GM23338 (cell line): ENCODE measurements around the gene ASB1. TPM values are rescaled to one million over a fixed set of nuclear protein-coding genes. Genes with fewer than 3 reads are reported as not detected.

ENCODE experiments used
- ATAC-seq: fragments of 200-7000 bp; cut with Tn5 transposase; 3 replicates; pipeline ENCODE4 v1.9.1; 2020
- DNase-seq: peaks from one replicate; pipeline ENCODE4 v3.0.0-alpha.2; 2015; ENCODE audit warnings: low spot score
- H2AFZ ChIP-seq: fragments of 200-600 bp; sonication (generic); 2 replicates; pipeline ENCODE4 v1.8.0; 2016; ENCODE audit warnings: antibody characterized with exemption, mild to moderate bottlenecking, moderate library complexity
- H3F3A ChIP-seq: fragments of 200-600 bp; sonication (generic); replicated peaks from 2 replicates; pipeline ENCODE4 v1.8.0; 2017; ENCODE audit warnings: antibody characterized with exemption, mixed run types, low read depth
- H3K27ac ChIP-seq: fragments of 200-600 bp; sonication (generic); 2 replicates; pipeline ENCODE4 v1.6.1; 2016; ENCODE audit warnings: low read depth
- H3K27me3 ChIP-seq: fragments of 200-600 bp; sonication (generic); 2 replicates; pipeline ENCODE4 v1.8.0; 2016; ENCODE audit warnings: mild to moderate bottlenecking, mixed run types, moderate library complexity; ENCODE audit not compliant: insufficient read depth
- H3K36me3 ChIP-seq: fragments of 200-600 bp; sonication (generic); 2 replicates; pipeline ENCODE4 v1.8.0; 2016; ENCODE audit warnings: mild to moderate bottlenecking; ENCODE audit not compliant: insufficient read depth
- H3K4me1 ChIP-seq: fragments of 200-600 bp; sonication (generic); 2 replicates; pipeline ENCODE4 v1.8.0; 2016; ENCODE audit warnings: mild to moderate bottlenecking, moderate library complexity; ENCODE audit not compliant: insufficient read depth
- H3K4me2 ChIP-seq: fragments of 200-600 bp; sonication (generic); 2 replicates; pipeline ENCODE4 v1.7.1; 2017; ENCODE audit warnings: mixed run types
- H3K4me3 ChIP-seq: fragments of 200-600 bp; sonication (generic); 2 replicates; pipeline ENCODE4 v1.6.1; 2016; ENCODE audit warnings: mixed run types
- H3K79me2 ChIP-seq: fragments of 200-600 bp; sonication (generic); replicated peaks from 2 replicates; pipeline ENCODE4 v1.8.0; 2017; ENCODE audit warnings: mild to moderate bottlenecking; ENCODE audit not compliant: insufficient read depth
- H3K9me2 ChIP-seq: fragments of 200-600 bp; sonication (generic); 2 replicates; pipeline ENCODE4 v1.8.0; 2017; ENCODE audit not compliant: insufficient read depth
- H4K20me1 ChIP-seq: fragments of 200-600 bp; sonication (generic); replicated peaks from 2 replicates; pipeline ENCODE4 v1.8.0; 2017; ENCODE audit warnings: mild to moderate bottlenecking; ENCODE audit not compliant: insufficient read depth
- H3K27ac Mint-ChIP-seq: 2 replicates; pipeline ENCODE4 v1.8.0; 2020; ENCODE audit warnings: inconsistent platforms, mild to moderate bottlenecking, moderate library complexity, mixed read lengths
- H3K27me3 Mint-ChIP-seq: 3 replicates; pipeline ENCODE4 v1.8.0; 2022; ENCODE audit warnings: low read depth, mild to moderate bottlenecking, moderate library complexity, mixed read lengths, inconsistent platforms; ENCODE audit not compliant: insufficient read depth, poor library complexity
- H3K36me3 Mint-ChIP-seq: 3 replicates; pipeline ENCODE4 v1.8.0; 2021; ENCODE audit warnings: low read depth, mild to moderate bottlenecking, inconsistent platforms, moderate library complexity, mixed read lengths
- H3K4me1 Mint-ChIP-seq: 3 replicates; pipeline ENCODE4 v1.8.0; 2020; ENCODE audit warnings: mild to moderate bottlenecking, inconsistent platforms, mixed read lengths
- H3K4me3 Mint-ChIP-seq: 3 replicates; pipeline ENCODE4 v1.8.0; 2021; ENCODE audit warnings: moderate library complexity, mild to moderate bottlenecking, inconsistent platforms, mixed read lengths
- H3K9me3 Mint-ChIP-seq: 3 replicates; pipeline ENCODE4 v1.8.0; 2020; ENCODE audit warnings: moderate library complexity, mild to moderate bottlenecking, inconsistent platforms, mixed read lengths
- CTCF ChIP-seq, 2 experiments: fragments of 200-600 bp in 1 of 2; sonication (generic) in 1 of 2; conservative IDR thresholded peaks; 2 replicates each; pipeline versions ENCODE4 v1.5.1 to v1.6.1; 2016 to 2017; ENCODE audit warnings: antibody characterized with exemption in 2 of 2, low read depth in 2 of 2, mild to moderate bottlenecking in 2 of 2, moderate library complexity in 1 of 2
- ETS1 ChIP-seq: IDR thresholded peaks from 2 replicates; pipeline ENCODE4 v1.6.1; 2016; ENCODE audit warnings: antibody characterized with exemption
- EZH2 ChIP-seq: fragments of 200-600 bp; sonication (generic); IDR thresholded peaks from one replicate; pipeline ENCODE4 v1.8.0; 2017; ENCODE audit warnings: antibody characterized with exemption, mild to moderate bottlenecking, low read depth; ENCODE audit not compliant: unreplicated experiment
- EZH2phosphoT487 ChIP-seq: fragments of 200-600 bp; sonication (generic); IDR thresholded peaks from one replicate; pipeline ENCODE4 v1.8.1; 2018; ENCODE audit warnings: antibody characterized with exemption; ENCODE audit not compliant: unreplicated experiment
- POLR2AphosphoS5 ChIP-seq: IDR thresholded peaks from 2 replicates; pipeline ENCODE4 v1.6.1; 2016; ENCODE audit warnings: antibody characterized with exemption, low read depth
- polyA plus RNA-seq: library from polyadenylated mRNA; unstranded; fragments of >200 nt; fragmentation: Nextera tagmentation; extraction: Ambion mirVana; gene quantifications from 2 replicates; pipeline ENCODE4 v1.2.1, GENCODE V29; 2016
- total RNA-seq: library from RNA; depleted of rRNA; stranded (reverse); fragments of >200 nt; shearing (Covaris generic); gene quantifications from 2 replicates; pipeline ENCODE4 v1.2.3, GENCODE V29; 2014
- TF ChIP-seq, protein P1 (sequence below): IDR thresholded peaks from one replicate; pipeline ENCODE4 v1.6.1; 2018; ENCODE audit warnings: antibody characterized with exemption; ENCODE audit not compliant: unreplicated experiment
- TF ChIP-seq, protein P2 (sequence below): fragments of 250-450 bp; sonication (Bioruptor Pico); IDR thresholded peaks from 2 replicates; pipeline ENCODE4 v1.5.0; 2020; ENCODE audit warnings: mild to moderate bottlenecking, moderate library complexity

ASB1 gene
- total and polyA plus RNA-seq, 2 experiments from 2014 or later: 21.5 to 23.9 TPM

- TF ChIP-seq CTCF (conservative IDR thresholded peaks at IDR 0.05; ENCODE audit: low read depth in 2 of 2) (peak; percentile 70 to 88), EZH2phosphoT487 (no peak)
These were observed 36.2 kb downstream of the ASB1 start for GRCh38 chr2:238462782-238463396.

DNA sequence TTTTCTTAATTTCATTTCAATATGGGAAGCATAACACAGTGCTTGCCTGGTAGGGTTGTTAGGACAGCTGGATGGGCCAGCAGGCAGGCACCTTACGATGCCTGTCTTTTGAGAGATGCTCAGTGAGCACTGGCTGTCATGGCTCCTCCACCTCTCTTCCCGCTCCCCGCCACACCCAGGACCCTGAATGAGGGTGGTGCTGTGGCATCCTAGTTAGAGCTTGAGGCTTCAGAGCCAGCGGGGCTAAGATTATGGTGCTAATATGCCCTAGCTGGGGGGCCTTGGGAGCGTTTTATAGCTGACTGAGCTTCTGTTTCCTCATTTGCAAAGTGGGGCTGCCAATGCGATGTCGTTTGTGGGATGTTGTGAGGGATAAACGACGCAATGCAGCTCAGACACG, 37.7 kb downstream of the ASB1 start:
- Histone ChIP-seq H3K27ac (no peak overlapping the region), H3K4me1 (no peaks in the 10 kb centered on the region), H3K4me3 (no peak overlapping the region), H3K27me3 (no peaks in the 10 kb centered on the region), H3F3A (no peaks in the 10 kb centered on the region), H3K9me2 (no peaks in the 10 kb centered on the region), H2AFZ (no peak overlapping the region), H3K79me2 (no peaks in the 10 kb centered on the region), H3K36me3 (0 out of 2 replicates have a peak, but pooled peaks cover 3% of the 10 kb centered on the region), H4K20me1 (no peaks in the 10 kb centered on the region), H3K4me2 (no peak overlapping the region)
- 0 out of 3 replicates have a peak, but pooled peaks cover 3% of the 10 kb centered on the region for H3K36me3 Mint-ChIP-seq
- H3K9me3 Mint-ChIP-seq: peaks cover 6% of the 10 kb centered on the region
- no peaks in the 10 kb centered on the region for H3K27me3 Mint-ChIP-seq
- TF ChIP-seq ETS1 (no peak), POLR2AphosphoS5 (no peak), EZH2 (no peak)
- TF ChIP-seq, protein P1, sequence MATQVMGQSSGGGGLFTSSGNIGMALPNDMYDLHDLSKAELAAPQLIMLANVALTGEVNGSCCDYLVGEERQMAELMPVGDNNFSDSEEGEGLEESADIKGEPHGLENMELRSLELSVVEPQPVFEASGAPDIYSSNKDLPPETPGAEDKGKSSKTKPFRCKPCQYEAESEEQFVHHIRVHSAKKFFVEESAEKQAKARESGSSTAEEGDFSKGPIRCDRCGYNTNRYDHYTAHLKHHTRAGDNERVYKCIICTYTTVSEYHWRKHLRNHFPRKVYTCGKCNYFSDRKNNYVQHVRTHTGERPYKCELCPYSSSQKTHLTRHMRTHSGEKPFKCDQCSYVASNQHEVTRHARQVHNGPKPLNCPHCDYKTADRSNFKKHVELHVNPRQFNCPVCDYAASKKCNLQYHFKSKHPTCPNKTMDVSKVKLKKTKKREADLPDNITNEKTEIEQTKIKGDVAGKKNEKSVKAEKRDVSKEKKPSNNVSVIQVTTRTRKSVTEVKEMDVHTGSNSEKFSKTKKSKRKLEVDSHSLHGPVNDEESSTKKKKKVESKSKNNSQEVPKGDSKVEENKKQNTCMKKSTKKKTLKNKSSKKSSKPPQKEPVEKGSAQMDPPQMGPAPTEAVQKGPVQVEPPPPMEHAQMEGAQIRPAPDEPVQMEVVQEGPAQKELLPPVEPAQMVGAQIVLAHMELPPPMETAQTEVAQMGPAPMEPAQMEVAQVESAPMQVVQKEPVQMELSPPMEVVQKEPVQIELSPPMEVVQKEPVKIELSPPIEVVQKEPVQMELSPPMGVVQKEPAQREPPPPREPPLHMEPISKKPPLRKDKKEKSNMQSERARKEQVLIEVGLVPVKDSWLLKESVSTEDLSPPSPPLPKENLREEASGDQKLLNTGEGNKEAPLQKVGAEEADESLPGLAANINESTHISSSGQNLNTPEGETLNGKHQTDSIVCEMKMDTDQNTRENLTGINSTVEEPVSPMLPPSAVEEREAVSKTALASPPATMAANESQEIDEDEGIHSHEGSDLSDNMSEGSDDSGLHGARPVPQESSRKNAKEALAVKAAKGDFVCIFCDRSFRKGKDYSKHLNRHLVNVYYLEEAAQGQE: no peak
- TF ChIP-seq, protein P2, sequence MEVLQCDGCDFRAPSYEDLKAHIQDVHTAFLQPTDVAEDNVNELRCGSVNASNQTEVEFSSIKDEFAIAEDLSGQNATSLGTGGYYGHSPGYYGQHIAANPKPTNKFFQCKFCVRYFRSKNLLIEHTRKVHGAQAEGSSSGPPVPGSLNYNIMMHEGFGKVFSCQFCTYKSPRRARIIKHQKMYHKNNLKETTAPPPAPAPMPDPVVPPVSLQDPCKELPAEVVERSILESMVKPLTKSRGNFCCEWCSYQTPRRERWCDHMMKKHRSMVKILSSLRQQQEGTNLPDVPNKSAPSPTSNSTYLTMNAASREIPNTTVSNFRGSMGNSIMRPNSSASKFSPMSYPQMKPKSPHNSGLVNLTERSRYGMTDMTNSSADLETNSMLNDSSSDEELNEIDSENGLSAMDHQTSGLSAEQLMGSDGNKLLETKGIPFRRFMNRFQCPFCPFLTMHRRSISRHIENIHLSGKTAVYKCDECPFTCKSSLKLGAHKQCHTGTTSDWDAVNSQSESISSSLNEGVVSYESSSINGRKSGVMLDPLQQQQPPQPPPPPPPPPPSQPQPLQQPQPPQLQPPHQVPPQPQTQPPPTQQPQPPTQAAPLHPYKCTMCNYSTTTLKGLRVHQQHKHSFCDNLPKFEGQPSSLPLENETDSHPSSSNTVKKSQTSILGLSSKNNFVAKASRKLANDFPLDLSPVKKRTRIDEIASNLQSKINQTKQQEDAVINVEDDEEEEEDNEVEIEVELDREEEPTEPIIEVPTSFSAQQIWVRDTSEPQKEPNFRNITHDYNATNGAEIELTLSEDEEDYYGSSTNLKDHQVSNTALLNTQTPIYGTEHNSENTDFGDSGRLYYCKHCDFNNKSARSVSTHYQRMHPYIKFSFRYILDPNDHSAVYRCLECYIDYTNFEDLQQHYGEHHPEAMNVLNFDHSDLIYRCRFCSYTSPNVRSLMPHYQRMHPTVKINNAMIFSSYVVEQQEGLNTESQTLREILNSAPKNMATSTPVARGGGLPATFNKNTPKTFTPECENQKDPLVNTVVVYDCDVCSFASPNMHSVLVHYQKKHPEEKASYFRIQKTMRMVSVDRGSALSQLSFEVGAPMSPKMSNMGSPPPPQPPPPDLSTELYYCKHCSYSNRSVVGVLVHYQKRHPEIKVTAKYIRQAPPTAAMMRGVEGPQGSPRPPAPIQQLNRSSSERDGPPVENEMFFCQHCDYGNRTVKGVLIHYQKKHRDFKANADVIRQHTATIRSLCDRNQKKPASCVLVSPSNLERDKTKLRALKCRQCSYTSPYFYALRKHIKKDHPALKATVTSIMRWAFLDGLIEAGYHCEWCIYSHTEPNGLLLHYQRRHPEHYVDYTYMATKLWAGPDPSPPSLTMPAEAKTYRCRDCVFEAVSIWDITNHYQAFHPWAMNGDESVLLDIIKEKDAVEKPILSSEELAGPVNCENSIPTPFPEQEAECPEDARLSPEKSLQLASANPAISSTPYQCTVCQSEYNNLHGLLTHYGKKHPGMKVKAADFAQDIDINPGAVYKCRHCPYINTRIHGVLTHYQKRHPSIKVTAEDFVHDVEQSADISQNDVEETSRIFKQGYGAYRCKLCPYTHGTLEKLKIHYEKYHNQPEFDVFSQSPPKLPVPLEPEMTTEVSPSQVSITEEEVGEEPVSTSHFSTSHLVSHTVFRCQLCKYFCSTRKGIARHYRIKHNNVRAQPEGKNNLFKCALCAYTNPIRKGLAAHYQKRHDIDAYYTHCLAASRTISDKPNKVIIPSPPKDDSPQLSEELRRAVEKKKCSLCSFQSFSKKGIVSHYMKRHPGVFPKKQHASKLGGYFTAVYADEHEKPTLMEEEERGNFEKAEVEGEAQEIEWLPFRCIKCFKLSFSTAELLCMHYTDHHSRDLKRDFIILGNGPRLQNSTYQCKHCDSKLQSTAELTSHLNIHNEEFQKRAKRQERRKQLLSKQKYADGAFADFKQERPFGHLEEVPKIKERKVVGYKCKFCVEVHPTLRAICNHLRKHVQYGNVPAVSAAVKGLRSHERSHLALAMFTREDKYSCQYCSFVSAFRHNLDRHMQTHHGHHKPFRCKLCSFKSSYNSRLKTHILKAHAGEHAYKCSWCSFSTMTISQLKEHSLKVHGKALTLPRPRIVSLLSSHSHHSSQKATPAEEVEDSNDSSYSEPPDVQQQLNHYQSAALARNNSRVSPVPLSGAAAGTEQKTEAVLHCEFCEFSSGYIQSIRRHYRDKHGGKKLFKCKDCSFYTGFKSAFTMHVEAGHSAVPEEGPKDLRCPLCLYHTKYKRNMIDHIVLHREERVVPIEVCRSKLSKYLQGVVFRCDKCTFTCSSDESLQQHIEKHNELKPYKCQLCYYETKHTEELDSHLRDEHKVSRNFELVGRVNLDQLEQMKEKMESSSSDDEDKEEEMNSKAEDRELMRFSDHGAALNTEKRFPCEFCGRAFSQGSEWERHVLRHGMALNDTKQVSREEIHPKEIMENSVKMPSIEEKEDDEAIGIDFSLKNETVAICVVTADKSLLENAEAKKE (CRISPR knock-in tag): no peak
- DNase-seq (no peak), ATAC-seq (no peak)
- no peaks in the 10 kb centered on the region; the same call in 2 of the 3 replicates for H3K4me1 Mint-ChIP-seq
- H3K27ac Mint-ChIP-seq: no peak overlapping the region
- no peak overlapping the region for H3K4me3 Mint-ChIP-seq

More at GRCh38 chr2:238462782-238463396, 36.2 kb downstream of the ASB1 start:
- no peak overlapping the region for H3K4me2 ChIP-seq
- H4K20me1 ChIP-seq: no peaks in the 10 kb centered on the region
- no peaks in the 10 kb centered on the region for H3F3A ChIP-seq
- no peaks in the 10 kb centered on the region for H3K79me2 ChIP-seq
- ATAC-seq: peak; percentile 65
- Mint-ChIP-seq H3K36me3 (no peaks in the 10 kb centered on the region), H3K4me3 (no peak overlapping the region), H3K4me1 (no peaks in the 10 kb centered on the region; the same call in 2 of the 3 replicates), H3K27ac (no peak overlapping the region), H3K9me3 (no peaks in the 10 kb centered on the region), H3K27me3 (no peaks in the 10 kb centered on the region)
- peak; percentile 70 for DNase-seq
- H3K4me3 ChIP-seq: no peak overlapping the region
- H3K27me3 ChIP-seq: no peaks in the 10 kb centered on the region
- no peaks in the 10 kb centered on the region for H3K4me1 ChIP-seq
- no peak overlapping the region for H2AFZ ChIP-seq
- no peaks in the 10 kb centered on the region for H3K36me3 ChIP-seq
- no peak overlapping the region for H3K27ac ChIP-seq
- H3K9me2 ChIP-seq: no peaks in the 10 kb centered on the region
